ENCODE data around the gene BTBD2.

BTBD2 gene

DNA sequence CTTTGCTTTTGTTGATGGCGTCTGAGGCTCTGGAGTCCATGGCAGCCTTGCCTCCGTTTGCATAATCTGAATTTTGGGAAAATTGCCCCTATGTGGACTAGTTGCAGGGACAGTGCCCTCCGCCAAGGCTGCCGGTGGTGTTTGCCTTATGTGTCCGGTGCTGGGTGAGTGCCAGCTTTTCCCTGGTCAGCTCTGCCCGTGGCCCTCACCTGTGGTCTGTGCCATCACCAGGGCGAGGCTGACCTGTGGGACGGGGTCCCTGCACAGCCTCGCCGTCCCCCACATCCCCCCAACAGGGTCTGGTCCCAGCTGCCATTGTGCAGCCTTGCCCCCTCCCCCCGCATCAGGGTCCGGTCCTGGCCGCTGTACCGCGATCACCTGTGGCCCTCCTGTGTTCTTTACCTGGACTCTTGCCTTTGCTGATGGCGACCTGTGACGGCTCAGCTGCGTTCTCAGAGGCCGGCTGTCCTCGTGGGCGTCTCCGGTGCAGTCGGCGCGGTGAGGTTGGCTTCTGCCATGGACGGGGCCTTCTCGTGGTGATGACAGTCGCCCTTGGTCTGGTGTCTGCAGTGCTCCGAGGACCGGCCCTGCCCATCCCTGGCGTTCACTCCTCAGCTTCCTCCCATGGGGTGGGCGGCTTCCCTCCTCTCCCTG is 61.9 kb downstream of the BTBD2 start:
- Histone ChIP-seq H3K9me3 (ENCODE audit: severe bottlenecking) (no peaks in the 10 kb centered on the region), H3K36me3 (peaks cover 21% of the 10 kb centered on the region), H3K27me3 (ENCODE audit: insufficient read depth, low read depth, severe bottlenecking) (no peaks in the 10 kb centered on the region), H3K27ac (no peak overlapping the region), H3K4me3 (ENCODE audit: low read depth, low read length) (no peak overlapping the region)
- DNase-seq, result no peak
- TF ChIP-seq, protein P1, sequence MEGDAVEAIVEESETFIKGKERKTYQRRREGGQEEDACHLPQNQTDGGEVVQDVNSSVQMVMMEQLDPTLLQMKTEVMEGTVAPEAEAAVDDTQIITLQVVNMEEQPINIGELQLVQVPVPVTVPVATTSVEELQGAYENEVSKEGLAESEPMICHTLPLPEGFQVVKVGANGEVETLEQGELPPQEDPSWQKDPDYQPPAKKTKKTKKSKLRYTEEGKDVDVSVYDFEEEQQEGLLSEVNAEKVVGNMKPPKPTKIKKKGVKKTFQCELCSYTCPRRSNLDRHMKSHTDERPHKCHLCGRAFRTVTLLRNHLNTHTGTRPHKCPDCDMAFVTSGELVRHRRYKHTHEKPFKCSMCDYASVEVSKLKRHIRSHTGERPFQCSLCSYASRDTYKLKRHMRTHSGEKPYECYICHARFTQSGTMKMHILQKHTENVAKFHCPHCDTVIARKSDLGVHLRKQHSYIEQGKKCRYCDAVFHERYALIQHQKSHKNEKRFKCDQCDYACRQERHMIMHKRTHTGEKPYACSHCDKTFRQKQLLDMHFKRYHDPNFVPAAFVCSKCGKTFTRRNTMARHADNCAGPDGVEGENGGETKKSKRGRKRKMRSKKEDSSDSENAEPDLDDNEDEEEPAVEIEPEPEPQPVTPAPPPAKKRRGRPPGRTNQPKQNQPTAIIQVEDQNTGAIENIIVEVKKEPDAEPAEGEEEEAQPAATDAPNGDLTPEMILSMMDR (IDR thresholded peaks at IDR 0.05; ENCODE audit: low read depth, low read length), result no peak

- peaks cover 22% of the 10 kb centered on the region for H3K36me3 ChIP-seq
- H3K9me3 ChIP-seq (ENCODE audit: severe bottlenecking), result no peaks in the 10 kb centered on the region
- no peak for DNase-seq
- no peak overlapping the region for H3K27ac ChIP-seq
- no peaks in the 10 kb centered on the region for H3K27me3 ChIP-seq (ENCODE audit: insufficient read depth, low read depth, severe bottlenecking)
- TF ChIP-seq, protein P1 (IDR thresholded peaks at IDR 0.05; ENCODE audit: low read depth, low read length), result no peak
- no peak overlapping the region for H3K4me3 ChIP-seq (ENCODE audit: low read depth, low read length)
These were observed 62.5 kb downstream of the BTBD2 start for GRCh38 chr19:1953037-1953436.

- TF ChIP-seq, protein P1 (IDR thresholded peaks at IDR 0.05; ENCODE audit: low read depth, low read length), result no peak
These were observed 62.9 kb downstream of the BTBD2 start for GRCh38 chr19:1952635-1953034.

GRCh38 chr19:1950640-1951039 is 64.9 kb downstream of the BTBD2 start:
- peaks cover 27% of the 10 kb centered on the region for H3K36me3 ChIP-seq
- TF ChIP-seq, protein P1 (IDR thresholded peaks at IDR 0.05; ENCODE audit: low read depth, low read length), result no peak
- DNase-seq, result no peak
- H3K4me3 ChIP-seq (ENCODE audit: low read depth, low read length), result no peak overlapping the region
- no peaks in the 10 kb centered on the region for H3K27me3 ChIP-seq (ENCODE audit: insufficient read depth, low read depth, severe bottlenecking)
- H3K9me3 ChIP-seq (ENCODE audit: severe bottlenecking), result no peaks in the 10 kb centered on the region
- no peak overlapping the region for H3K27ac ChIP-seq

More at GRCh38 chr19:1952635-1953034, 62.9 kb downstream of the BTBD2 start:
- no peaks in the 10 kb centered on the region for H3K9me3 ChIP-seq (ENCODE audit: severe bottlenecking)
- no peak overlapping the region for H3K4me3 ChIP-seq (ENCODE audit: low read depth, low read length)
- DNase-seq, result no peak
- H3K27me3 ChIP-seq (ENCODE audit: insufficient read depth, low read depth, severe bottlenecking), result no peaks in the 10 kb centered on the region
- H3K27ac ChIP-seq, result no peak overlapping the region
- H3K36me3 ChIP-seq, result peaks cover 22% of the 10 kb centered on the region

GRCh38 chr19:1949304-1950101 is 66.0 kb downstream of the BTBD2 start:
- H3K9me3 ChIP-seq (ENCODE audit: severe bottlenecking), result no peaks in the 10 kb centered on the region
- H3K4me3 ChIP-seq (ENCODE audit: low read depth, low read length), result no peak overlapping the region
- H3K27me3 ChIP-seq (ENCODE audit: insufficient read depth, low read depth, severe bottlenecking), result no peaks in the 10 kb centered on the region
- peaks cover 27% of the 10 kb centered on the region for H3K36me3 ChIP-seq
- no peak for DNase-seq
- TF ChIP-seq, protein P1 (IDR thresholded peaks at IDR 0.05; ENCODE audit: low read depth, low read length), result no peak
- H3K27ac ChIP-seq, result no peak overlapping the region

Data from WERI-Rb-1 (cell line).